ENCODE measurements around the gene CEACAM8.
"Not testable (repeated sequence)": the region's sequence is repeated elsewhere in the genome, so short reads cannot be mapped to it uniquely, and the experiment has no call there.

Gene CEACAM8

GRCh38 chr19:42594617-42595489, at the start of gene CEACAM8:
Gene CEACAM8, minus strand, starts transcription at chr19:42594924. Its CDS starts 96 bp downstream, at chr19:42594828.
- Histone ChIP-seq H3K4me3 (ENCODE audit: low read depth, low read length, poor library complexity, severe bottlenecking) (no peak within 1 kb of the TSS), H3K27ac (ENCODE audit: low read depth, low read length, poor library complexity, severe bottlenecking) (no peak within 1 kb of the TSS), H4K20me1 (ENCODE audit: insufficient read depth, low read length) (no peaks in the 10 kb centered on the region), H3K9ac (ENCODE audit: low read length) (no peak within 1 kb of the TSS), H3K4me2 (ENCODE audit: low read length) (no peak within 1 kb of the TSS), H3K4me1 (ENCODE audit: insufficient read depth, low read length, severe bottlenecking) (no peaks in the 10 kb centered on the region), H3F3A (ENCODE audit: insufficient read depth, low read length) (no peaks in the 10 kb centered on the region), H3K9me3 (ENCODE audit: low read length) (no peaks in the 10 kb centered on the region), H3K79me2 (ENCODE audit: insufficient read depth, low read length) (no peaks in the 10 kb centered on the region), H3K36me3 (ENCODE audit: insufficient read depth, low read length) (no peaks in the 10 kb centered on the region), H3K9me2 (ENCODE audit: low read depth, low read length) (no peaks in the 10 kb centered on the region), H3K27me3 (ENCODE audit: insufficient read depth, low read length) (0 out of 2 replicates have a peak, but pooled peaks cover 5% of the 10 kb centered on the region), H2AFZ (ENCODE audit: low read length) (no peak within 1 kb of the TSS)
- TF ChIP-seq CTCF (IDR thresholded peaks at IDR 0.05; ENCODE audit: low read length), result no peak
- TF ChIP-seq EZH2 (IDR thresholded peaks at IDR 0.05; ENCODE audit: borderline replicate concordance, low read length), result no peak

GRCh38 chr19:42639324-42640092, 44.8 kb upstream of the CEACAM8 start:
- not testable (repeated sequence) for H4K20me1 ChIP-seq (ENCODE audit: insufficient read depth, low read length); H3K9ac ChIP-seq (ENCODE audit: low read length); H3K27ac ChIP-seq (ENCODE audit: low read depth, low read length, poor library complexity, severe bottlenecking); H3K4me2 ChIP-seq (ENCODE audit: low read length); H3K36me3 ChIP-seq (ENCODE audit: insufficient read depth, low read length); H3K4me3 ChIP-seq (ENCODE audit: low read depth, low read length, poor library complexity, severe bottlenecking); H3K79me2 ChIP-seq (ENCODE audit: insufficient read depth, low read length); H3K9me2 ChIP-seq (ENCODE audit: low read depth, low read length); H2AFZ ChIP-seq (ENCODE audit: low read length); H3K9me3 ChIP-seq (ENCODE audit: low read length); H3F3A ChIP-seq (ENCODE audit: insufficient read depth, low read length); H3K27me3 ChIP-seq (ENCODE audit: insufficient read depth, low read length); H3K4me1 ChIP-seq (ENCODE audit: insufficient read depth, low read length, severe bottlenecking)

- Histone ChIP-seq H3F3A (ENCODE audit: insufficient read depth, low read length) (no peaks in the 10 kb centered on the region), H3K27ac (ENCODE audit: low read depth, low read length, poor library complexity, severe bottlenecking) (no peak overlapping the region), H3K36me3 (ENCODE audit: insufficient read depth, low read length) (no peaks in the 10 kb centered on the region), H3K4me3 (ENCODE audit: low read depth, low read length, poor library complexity, severe bottlenecking) (no peak overlapping the region), H3K9ac (ENCODE audit: low read length) (no peak overlapping the region), H4K20me1 (ENCODE audit: insufficient read depth, low read length) (no peaks in the 10 kb centered on the region), H3K4me1 (ENCODE audit: insufficient read depth, low read length, severe bottlenecking) (no peaks in the 10 kb centered on the region), H3K27me3 (ENCODE audit: insufficient read depth, low read length) (no peaks in the 10 kb centered on the region), H2AFZ (ENCODE audit: low read length) (no peak overlapping the region), H3K9me2 (ENCODE audit: low read depth, low read length) (no peaks in the 10 kb centered on the region), H3K4me2 (ENCODE audit: low read length) (no peak overlapping the region), H3K9me3 (ENCODE audit: low read length) (no peaks in the 10 kb centered on the region), H3K79me2 (ENCODE audit: insufficient read depth, low read length) (no peaks in the 10 kb centered on the region)
- no peak for TF ChIP-seq CTCF (IDR thresholded peaks at IDR 0.05; ENCODE audit: low read length)
- no peak for TF ChIP-seq EZH2 (IDR thresholded peaks at IDR 0.05; ENCODE audit: borderline replicate concordance, low read length)
These were observed 40.5 kb upstream of the CEACAM8 start for GRCh38 chr19:42635233-42635539.
